ENCODE measurements around the gene PSMG4.

GRCh38 chr6:3222506-3223038 is 36.2 kb upstream of the PSMG4 start:
- TF ChIP-seq ATF2 (IDR thresholded peaks at IDR 0.05; ENCODE audit: low read length), result no peak
- TF ChIP-seq CTCF (IDR thresholded peaks at IDR 0.05; ENCODE audit: control extremely low read depth in 1 of 3, insufficient read depth in 1 of 3, low read depth in 1 of 3, low read length in 3 of 3), result no peak
- no peak for TF ChIP-seq TEAD4 (IDR thresholded peaks at IDR 0.05; ENCODE audit: low read depth, low read length)
- TF ChIP-seq POLR2AphosphoS5 (IDR thresholded peaks at IDR 0.05; ENCODE audit: low read depth, low read length), result no peak
- no peak for TF ChIP-seq GABPA (IDR thresholded peaks at IDR 0.05; ENCODE audit: borderline replicate concordance, insufficient read depth, low read length)
- TF ChIP-seq POLR2A (IDR thresholded peaks at IDR 0.05; ENCODE audit: control extremely low read depth in 1 of 2, low read depth in 2 of 2, low read length in 2 of 2), result no peak

Data from H1 (cell line).